Upper lobe of left lung (tissue), 6 donors: ENCODE measurements around the gene SLC25A1. TPM values are rescaled to one million over a fixed set of nuclear protein-coding genes. Genes with fewer than 3 reads are reported as not detected.

ENCODE experiments used
- ATAC-seq, 2 donors: fragments of 200-7000 bp; cut with Tn5 transposase; one replicate each; pipeline ENCODE4 v1.9.1; 2022; ENCODE audit warnings: mild to moderate bottlenecking in 2 of 2, moderate library complexity in 2 of 2; ENCODE audit not compliant: low FRiP score in 2 of 2
- DNase-seq, 2 donors: peaks; one replicate each; pipeline ENCODE4 v3.0.0-alpha.2; 2019 to 2020
- H3K27ac ChIP-seq, 4 donors: fragments of 200-600 bp; sonication (generic); one replicate each; pipeline ENCODE4 v1.5.1; 2016 to 2019
- H3K27me3 ChIP-seq, 4 donors: fragments of 200-600 bp; sonication (generic); one replicate each; pipeline ENCODE4 v1.5.1; 2017 to 2019
- H3K36me3 ChIP-seq, 4 donors: fragments of 200-600 bp; sonication (generic); one replicate each; pipeline ENCODE4 v1.5.1; 2016 to 2019
- H3K4me1 ChIP-seq, 4 donors: fragments of 200-600 bp; sonication (generic); one replicate each; pipeline ENCODE4 v1.5.1; 2018 to 2019
- H3K4me3 ChIP-seq, 4 donors: fragments of 200-600 bp; sonication (generic); one replicate each; pipeline ENCODE4 v1.5.1; 2017 to 2019; ENCODE audit warnings: mild to moderate bottlenecking in 2 of 4, moderate library complexity in 1 of 4
- H3K9me3 ChIP-seq, 4 donors: fragments of 200-600 bp; sonication (generic); one replicate each; pipeline ENCODE4 v1.5.1; 2018 to 2019
- CTCF ChIP-seq, 6 experiments: fragments of 450-650 bp in 4 of 6; fragments of 200-600 bp in 2 of 6; sonication (generic) in 2 of 6; IDR thresholded peaks; one replicate each; pipeline ENCODE4 v1.5.1; 2016 to 2019; ENCODE audit warnings: antibody characterized with exemption in 6 of 6
- EP300 ChIP-seq, 4 donors: sonication (generic); formaldehyde crosslinking; IDR thresholded peaks; one replicate each; pipeline ENCODE4 v1.5.1; 2017; ENCODE audit warnings: antibody characterized with exemption in 4 of 4, control low read depth in 2 of 4
- POLR2A ChIP-seq, 4 donors: fragments of 450-650 bp; IDR thresholded peaks; one replicate each; pipeline ENCODE4 v1.5.1; 2016 to 2017; ENCODE audit warnings: antibody characterized with exemption in 4 of 4, mild to moderate bottlenecking in 2 of 4
- POLR2AphosphoS5 ChIP-seq, 2 donors: sonication (generic); formaldehyde crosslinking; IDR thresholded peaks; one replicate each; pipeline ENCODE4 v1.5.1; 2017; ENCODE audit warnings: antibody characterized with exemption in 2 of 2
- WGBS, 2 donors: methylation state at CpG; one replicate each; pipeline ENCODE4 v1.1.5; 2017 to 2018; 5-methylcytosine and 5-hydroxymethylcytosine counted together
- total RNA-seq, 6 donors: library from RNA; depleted of rRNA in 4 of 6; stranded (reverse); fragments of >200 nt in 4 of 6; gene quantifications; one replicate each; pipeline versions ENCODE4 v1.1.0 to v1.2.1, GENCODE V29; 2016 to 2021
- donor health status: DM: no; HTN: no; CAD: no; lungs with moderate emphysema.
- donor health status: DM: no; HTN: yes; CAD: no; lungs with severe emphysema.

Gene SLC25A1
- total RNA-seq, 6 donors from 2014 or later, result 26.2 to 82.1 (median 71.5) TPM

- ATAC-seq, result no peak
- H3K27ac ChIP-seq, result no peak overlapping the region
- H3K4me1 ChIP-seq, result peaks cover 0 to 3% (median 0%) of the 10 kb centered on the region in 4 donors
- TF ChIP-seq POLR2AphosphoS5 (IDR thresholded peaks at IDR 0.05) (no peak), POLR2A (IDR thresholded peaks at IDR 0.05) (no peak), EP300 (IDR thresholded peaks at IDR 0.05) (no peak), CTCF (IDR thresholded peaks at IDR 0.05) (no peak)
- DNase-seq, result no peak
- peaks cover 0 to 28% (median 4%) of the 10 kb centered on the region in 4 donors for H3K36me3 ChIP-seq
- no peaks in the 10 kb centered on the region for H3K9me3 ChIP-seq
- H3K4me3 ChIP-seq, result no peak overlapping the region
- H3K27me3 ChIP-seq, result no peaks in the 10 kb centered on the region
- WGBS, 2 donors, result 66 to 71% methylated on average over 9 of the region's 9 CpGs
Observed at GRCh38 chr22:19213442-19214077, 35.0 kb upstream of the SLC25A1 start.

- DNase-seq (no peak), ATAC-seq (no peak)
- WGBS, 2 donors, result 71 to 72% methylated on average over 1 of the region's 1 CpG
- H3K4me1 ChIP-seq, result peaks cover 0 to 2% (median 0%) of the 10 kb centered on the region in 4 donors
- H3K27me3 ChIP-seq, result no peaks in the 10 kb centered on the region
- no peak overlapping the region for H3K4me3 ChIP-seq
- peaks cover 0 to 32% (median 4%) of the 10 kb centered on the region in 4 donors for H3K36me3 ChIP-seq
- TF ChIP-seq POLR2A (IDR thresholded peaks at IDR 0.05) (no peak), CTCF (IDR thresholded peaks at IDR 0.05) (no peak), EP300 (IDR thresholded peaks at IDR 0.05) (no peak)
- H3K27ac ChIP-seq, result no peak overlapping the region
- no peaks in the 10 kb centered on the region for H3K9me3 ChIP-seq
Observed at GRCh38 chr22:19213001-19213400, 34.5 kb upstream of the SLC25A1 start.

- DNase-seq (no peak), ATAC-seq (no peak)
- Histone ChIP-seq H3K27ac (no peak overlapping the region), H3K9me3 (no peaks in the 10 kb centered on the region), H3K27me3 (no peaks in the 10 kb centered on the region), H3K4me3 (no peak overlapping the region), H3K4me1 (no peaks in the 10 kb centered on the region), H3K36me3 (peaks cover 0 to 35% (median 4%) of the 10 kb centered on the region in 4 donors)
- 59 to 96% methylated on average over 1 of the region's 1 CpG for WGBS, 2 donors
- TF ChIP-seq CTCF (IDR thresholded peaks at IDR 0.05) (no peak), POLR2AphosphoS5 (IDR thresholded peaks at IDR 0.05) (no peak), POLR2A (IDR thresholded peaks at IDR 0.05) (no peak), EP300 (IDR thresholded peaks at IDR 0.05) (no peak)
Observed at GRCh38 chr22:19212302-19212870, 33.9 kb upstream of the SLC25A1 start.

- no peaks in the 10 kb centered on the region for H3K4me1 ChIP-seq
- WGBS, 2 donors, result 95% methylated on average over 14 of the region's 14 CpGs
- H3K27ac ChIP-seq, result no peak overlapping the region
- no peak overlapping the region for H3K4me3 ChIP-seq
- peaks cover 0 to 28% (median under 1%) of the 10 kb centered on the region in 4 donors for H3K36me3 ChIP-seq
- DNase-seq, result no peak
- TF ChIP-seq CTCF (IDR thresholded peaks at IDR 0.05) (no peak), EP300 (IDR thresholded peaks at IDR 0.05) (no peak)
- H3K9me3 ChIP-seq, result no peaks in the 10 kb centered on the region
- H3K27me3 ChIP-seq, result no peaks in the 10 kb centered on the region
- no peak for ATAC-seq
Observed at GRCh38 chr22:19210188-19210587, 31.7 kb upstream of the SLC25A1 start.
